Measurements from ENCODE around the gene RAD51B.

GRCh38 chr14:68554231-68554630 is 734.7 kb downstream of the RAD51B start:
- no peak for TF ChIP-seq CTCF (conservative IDR thresholded peaks at IDR 0.05)
- TF ChIP-seq EZH2 (IDR thresholded peaks at IDR 0.05; ENCODE audit: low read depth), result no peak
